GM19397 (cell line): ENCODE measurements around the gene HCFC1.

Experiments
- ATAC-seq: cut with Tn5 transposase; IDR thresholded peaks from one replicate; pipeline ENCODE4 v1.9.1; 2021; ENCODE audit warnings: mild to moderate bottlenecking, moderate library complexity; ENCODE audit not compliant: unreplicated experiment

Gene HCFC1

GRCh38 chrX:153959649-153960048 lies 12.0 kb downstream of the HCFC1 start:
- no peak for ATAC-seq

DNA sequence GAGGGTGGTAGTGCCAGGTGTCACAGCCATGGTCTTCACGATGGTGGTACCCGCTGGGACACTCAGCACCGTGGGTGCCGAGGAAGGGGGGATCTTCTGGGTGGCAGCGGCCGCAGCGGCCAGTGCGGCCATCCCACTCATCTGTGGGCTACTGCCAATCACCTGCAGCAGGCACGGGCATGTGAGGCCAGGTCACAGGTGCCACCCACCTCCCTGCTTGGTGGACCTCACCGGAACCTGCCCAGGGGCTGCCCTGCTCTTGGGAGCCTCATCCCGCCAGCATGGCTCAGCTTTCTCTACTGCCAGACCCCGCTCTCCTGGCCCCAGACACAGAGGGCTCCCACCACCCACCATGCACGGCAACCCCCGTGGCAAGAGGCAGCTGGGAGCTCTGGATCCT lies 13.0 kb downstream of the HCFC1 start:
- no peak for ATAC-seq

DNA sequence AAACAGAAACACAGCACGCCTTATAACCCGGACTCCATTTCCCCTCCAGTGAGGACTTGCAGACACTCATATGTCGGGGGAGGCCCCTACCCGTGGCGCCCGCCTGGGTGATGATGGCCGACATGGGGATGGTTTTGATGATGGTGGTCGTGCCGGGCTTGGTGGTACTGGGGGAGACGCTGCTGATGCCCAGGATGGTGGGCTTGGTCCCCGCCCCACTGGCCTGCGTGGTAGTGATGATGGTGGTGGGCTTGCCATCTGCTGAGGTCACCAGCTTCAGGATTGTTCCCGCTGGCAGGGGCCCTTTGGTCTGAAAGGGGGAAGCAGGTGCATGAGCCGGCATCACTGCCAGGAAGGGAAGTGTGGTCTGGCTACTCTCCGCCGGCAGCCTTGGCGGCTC lies 14.4 kb downstream of the HCFC1 start:
- ATAC-seq = no peak

DNA sequence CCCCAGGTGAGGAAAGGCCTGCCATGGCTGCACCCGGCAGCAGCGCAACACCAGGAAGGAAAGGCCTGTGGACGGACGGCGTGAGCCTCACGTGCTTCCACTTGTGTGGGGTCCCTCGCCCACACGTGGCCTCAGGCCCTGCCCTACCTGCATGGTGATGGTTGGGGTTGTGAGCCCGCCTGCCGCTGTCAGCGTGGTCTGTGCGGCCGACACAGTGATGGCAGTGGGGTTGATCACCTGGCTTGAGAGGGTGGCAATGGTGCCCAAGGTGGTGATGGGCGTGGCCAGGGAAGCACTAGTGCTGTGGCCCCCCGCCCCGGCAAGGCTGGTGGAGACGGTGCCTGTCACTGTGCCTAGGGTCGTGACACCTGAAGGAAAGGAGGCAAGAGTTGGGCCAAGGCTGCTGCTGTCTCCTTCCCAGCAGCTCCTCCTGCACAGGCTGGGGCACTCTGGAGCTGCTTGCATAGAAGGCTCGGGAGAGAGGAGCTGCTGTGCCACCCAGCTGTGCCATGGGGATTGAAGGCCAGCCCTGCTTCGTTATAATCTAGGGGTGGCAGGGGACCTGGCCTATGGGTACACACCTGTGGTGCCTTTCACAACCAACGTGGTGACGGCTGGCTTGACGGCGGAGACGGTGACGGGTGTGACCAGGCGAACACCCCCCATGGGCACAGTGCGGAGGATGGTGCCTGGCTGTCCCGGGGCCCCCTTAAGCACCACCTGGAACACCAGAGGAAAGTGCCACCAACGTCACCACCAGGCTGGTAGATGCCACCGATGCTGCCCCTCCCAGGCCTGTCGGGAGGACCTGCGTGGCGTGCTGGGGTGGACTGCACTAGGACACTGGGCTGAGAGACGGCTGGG lies 15.3 kb downstream of the HCFC1 start:
- no peak for ATAC-seq

DNA sequence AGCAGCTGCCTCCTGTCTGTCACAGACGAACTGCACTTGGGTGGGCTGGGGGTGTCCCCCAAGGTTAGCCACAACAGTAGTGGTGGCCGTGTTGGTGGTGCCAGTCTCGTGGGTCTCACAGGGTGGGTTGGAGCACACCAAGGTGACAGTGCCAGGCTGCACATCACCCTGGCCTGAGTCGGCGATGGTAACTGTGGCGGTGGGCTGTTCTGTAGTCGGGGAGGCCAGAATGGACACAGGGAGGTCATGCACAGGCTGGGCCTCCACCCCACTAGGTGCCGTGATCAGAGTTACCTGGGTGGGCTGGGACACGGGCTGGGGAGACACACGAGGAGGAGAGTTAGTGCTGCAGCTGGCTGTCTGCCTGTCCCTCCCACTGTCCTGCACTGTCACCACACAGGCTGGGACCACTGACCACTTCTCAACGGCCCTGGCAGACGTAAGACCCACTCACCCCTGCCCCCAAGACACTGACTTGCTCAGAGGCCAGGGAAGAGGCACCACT lies 16.3 kb downstream of the HCFC1 start:
- ATAC-seq = no peak

- ATAC-seq = no peak
Observed at GRCh38 chrX:153954558-153955227, 16.9 kb downstream of the HCFC1 start.

- no peak for ATAC-seq
Observed at GRCh38 chrX:153953892-153954557, 17.6 kb downstream of the HCFC1 start.

DNA sequence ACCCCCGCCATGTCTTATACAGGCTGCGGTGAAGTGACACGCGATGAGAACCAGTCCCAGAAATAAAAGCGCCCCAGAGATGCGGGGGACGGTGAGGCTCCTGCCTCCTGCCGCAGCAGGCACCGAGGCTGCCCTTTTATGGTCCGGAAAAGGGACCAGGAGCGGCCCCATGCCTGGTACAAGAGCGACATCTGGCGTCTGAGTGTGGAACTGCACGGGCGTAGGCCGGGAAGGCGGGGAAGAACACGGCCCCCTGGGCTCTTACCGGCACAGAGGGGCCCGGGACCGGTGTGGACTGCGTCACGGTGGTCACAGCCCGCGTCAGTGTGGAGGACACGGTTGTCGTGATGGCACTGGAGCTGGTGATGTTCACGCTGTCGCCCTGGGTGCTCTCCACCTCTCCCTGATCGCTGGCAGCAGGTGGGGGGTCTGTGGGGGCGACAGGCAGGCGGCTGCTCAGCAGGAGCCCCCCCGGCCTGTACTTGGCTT lies 18.2 kb downstream of the HCFC1 start:
- no peak for ATAC-seq

- no peak for ATAC-seq
Observed at GRCh38 chrX:153952373-153953026, 19.1 kb downstream of the HCFC1 start.

DNA sequence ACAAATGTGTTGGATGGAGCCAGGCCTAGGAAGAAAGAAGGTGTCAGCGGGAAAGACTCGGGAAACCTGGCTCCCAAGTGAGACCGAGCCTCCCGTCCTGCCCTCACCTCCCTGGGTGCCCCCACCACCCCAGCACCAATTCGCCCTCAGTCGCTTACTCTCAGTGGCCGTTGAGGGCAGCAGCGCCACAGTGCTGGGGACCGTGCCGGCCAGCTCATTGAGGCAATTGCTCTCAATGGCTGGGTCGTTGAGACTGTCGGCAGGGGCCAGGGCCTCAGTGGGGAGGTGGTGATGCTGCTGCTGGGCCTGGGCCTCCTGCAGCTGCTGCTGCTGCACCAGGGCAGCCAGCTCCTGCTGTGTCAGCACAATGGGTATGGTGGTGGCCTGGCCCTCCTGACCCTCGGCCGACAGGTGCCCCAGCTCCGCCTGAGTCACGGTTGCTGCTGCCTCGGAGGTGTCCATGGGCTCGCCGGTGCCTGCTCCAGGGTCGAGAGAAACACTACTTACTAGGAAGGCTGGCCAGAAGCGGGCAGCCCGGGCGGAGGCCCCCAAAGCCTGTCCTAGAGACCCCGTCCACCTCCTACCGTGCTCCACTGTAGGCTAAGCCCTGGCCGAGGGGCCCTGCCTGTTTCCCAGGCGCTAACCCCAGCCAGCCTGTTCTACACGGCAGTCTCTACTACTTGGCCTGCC lies 19.8 kb downstream of the HCFC1 start:
- no peak for ATAC-seq

- ATAC-seq = no peak
Observed at GRCh38 chrX:153950127-153950526, 21.5 kb downstream of the HCFC1 start.

GRCh38 chrX:153948847-153949805 lies 22.5 kb downstream of the HCFC1 start:
- no peak for ATAC-seq

DNA sequence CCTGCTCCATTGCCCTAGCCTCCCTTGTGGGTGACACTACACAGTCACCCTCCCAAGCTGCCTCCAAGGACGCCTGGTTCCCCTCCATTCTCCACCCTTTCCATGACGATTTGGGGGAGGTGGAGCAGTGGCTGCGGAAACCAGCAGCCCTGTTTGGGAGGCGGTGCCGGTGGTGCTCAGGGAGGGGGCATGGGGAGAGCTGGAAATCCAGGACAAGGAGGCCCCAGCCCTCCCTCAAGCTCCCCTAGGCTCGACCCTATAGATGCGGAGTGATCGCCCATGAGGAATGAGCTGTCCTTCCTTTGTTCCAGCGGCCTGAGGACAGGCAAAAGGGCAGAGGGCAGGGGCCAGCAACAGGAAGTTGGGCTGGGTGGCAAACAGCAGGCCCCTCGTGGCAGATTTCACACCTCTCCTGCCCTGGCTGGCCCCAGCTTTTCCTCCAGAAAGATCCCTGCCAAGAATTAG lies 23.6 kb downstream of the HCFC1 start:
- ATAC-seq = no peak

DNA sequence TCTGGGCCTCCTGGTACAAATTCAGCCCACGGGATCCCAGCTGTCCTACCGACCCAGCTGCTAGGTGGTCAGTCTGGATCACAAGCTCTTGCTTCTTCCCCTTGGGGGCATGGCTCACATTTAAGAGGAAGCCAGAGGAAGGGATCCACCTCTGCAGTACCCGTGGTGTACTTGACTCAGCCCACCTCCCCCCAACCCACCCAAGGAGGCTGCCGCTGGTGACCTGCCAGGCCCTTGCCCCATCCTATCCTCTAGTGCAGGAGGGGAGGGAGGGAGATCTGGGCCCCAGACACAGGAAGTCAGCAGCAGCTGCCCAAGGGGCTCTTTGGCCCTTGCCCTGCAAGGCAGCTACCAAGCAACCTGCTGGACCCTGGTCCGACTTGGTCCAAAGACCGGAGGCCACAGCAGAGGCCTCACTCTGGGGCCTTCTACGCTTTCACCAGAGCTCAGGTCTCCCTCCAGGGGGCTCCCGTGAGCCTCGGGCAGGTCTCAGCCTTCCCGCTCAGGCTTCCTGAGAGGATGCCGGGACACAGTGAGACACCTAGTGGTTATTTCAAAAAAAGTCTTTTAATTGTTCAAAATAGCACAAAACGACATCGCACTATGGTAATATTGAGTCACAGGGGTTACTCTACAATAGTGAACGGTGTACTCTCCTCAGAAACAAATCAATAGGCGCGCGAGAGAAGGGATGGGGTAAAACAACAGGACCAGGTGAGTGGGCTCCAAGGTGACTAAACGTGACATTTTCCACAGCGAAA lies 24.4 kb downstream of the HCFC1 start:
- peak; percentile 47 for ATAC-seq

GRCh38 chrX:153945956-153946943 lies 25.4 kb downstream of the HCFC1 start:
- ATAC-seq = no peak

DNA sequence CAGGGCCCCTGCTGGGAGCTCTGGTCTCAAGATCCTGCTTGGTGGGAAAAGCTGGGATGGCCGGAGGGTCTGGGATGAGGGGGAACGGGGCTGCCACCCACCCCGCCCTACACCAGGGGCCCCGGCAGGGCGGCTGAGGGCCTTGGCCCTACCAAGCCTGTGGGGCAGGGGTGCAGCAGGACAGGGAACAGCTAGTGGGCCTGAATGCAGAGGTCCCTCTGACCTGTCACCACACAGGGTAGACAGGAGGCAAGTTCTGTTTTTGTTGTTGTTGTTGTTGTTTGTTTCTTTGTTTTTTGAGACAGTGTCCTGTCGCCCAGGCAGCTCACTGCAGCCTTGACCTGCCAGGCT lies 26.8 kb downstream of the HCFC1 start:
- ATAC-seq = peak; percentile 36

DNA sequence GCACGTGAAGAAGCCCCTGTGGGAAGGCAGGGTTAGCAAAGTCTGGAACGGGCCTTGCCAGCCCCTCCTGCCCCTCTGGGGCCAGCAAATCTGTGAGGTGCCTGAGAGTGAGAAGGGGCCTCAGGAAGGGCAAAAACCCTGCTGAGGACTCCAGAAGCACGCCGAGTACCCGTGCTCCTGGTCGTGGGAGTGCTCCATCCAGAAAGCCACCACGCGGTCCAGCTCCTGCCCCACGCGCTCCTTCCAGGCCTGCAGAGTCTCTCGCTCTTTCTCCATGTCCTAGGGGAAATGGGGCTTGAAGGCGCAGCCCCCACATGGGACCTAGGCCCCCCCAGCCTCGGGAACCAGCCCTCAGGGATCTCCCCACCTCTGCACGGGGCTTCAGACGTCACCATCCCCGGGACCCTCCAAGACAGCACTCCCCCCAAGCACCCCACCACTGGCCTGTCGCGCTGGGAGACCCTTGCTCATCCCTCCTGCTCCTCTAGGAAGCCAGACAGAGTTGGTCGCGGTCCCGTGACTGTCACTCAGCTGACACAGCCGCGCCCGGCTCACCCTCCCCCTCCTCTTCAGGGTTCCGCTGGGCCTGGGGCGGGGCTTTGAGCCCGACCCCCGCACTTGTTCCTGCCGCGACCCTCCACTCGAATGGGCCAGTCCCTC lies 27.3 kb downstream of the HCFC1 start, which contains the start of gene RENBP:
TSS of gene RENBP (minus strand) at position 504 of the 660 bp plus-strand sequence. CDS start at position 471, 33 bp downstream.
- peak; percentile 55 for ATAC-seq
